Astrocyte (in vitro differentiated cells and primary cell): ENCODE measurements around the gene RB1.

ENCODE experiments used
- EZH2 ChIP-seq: IDR thresholded peaks from 2 replicates; pipeline ENCODE4 v1.6.1; 2012; ENCODE audit warnings: mild to moderate bottlenecking, low read length, inconsistent platforms; ENCODE audit not compliant: insufficient read depth
- TF ChIP-seq, protein P1 (sequence below): IDR thresholded peaks from 2 replicates; pipeline ENCODE4 v1.5.1; 2011; ENCODE audit warnings: low read depth, mild to moderate bottlenecking, inconsistent platforms, low read length, moderate library complexity; ENCODE audit not compliant: insufficient read depth

DNA sequence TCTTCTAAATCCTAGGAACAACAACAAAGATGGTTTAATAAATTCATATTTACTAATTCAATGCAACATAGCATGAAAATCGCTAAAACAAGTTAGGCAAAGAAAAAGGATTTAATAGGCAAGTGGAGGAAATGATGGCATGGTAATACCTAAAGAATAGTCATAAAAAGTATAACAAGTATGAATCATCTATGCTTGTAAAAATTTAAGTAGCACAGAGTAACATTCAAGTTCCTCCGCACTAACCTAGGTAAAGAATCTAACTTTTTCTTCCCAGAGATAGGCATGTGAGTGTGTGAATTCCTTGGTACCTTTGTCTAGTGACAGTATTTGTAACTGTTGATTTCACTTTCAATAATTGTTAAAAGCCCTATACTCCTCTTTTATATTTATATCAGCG lies 186.7 kb downstream of the RB1 start:
- TF ChIP-seq, protein P1, sequence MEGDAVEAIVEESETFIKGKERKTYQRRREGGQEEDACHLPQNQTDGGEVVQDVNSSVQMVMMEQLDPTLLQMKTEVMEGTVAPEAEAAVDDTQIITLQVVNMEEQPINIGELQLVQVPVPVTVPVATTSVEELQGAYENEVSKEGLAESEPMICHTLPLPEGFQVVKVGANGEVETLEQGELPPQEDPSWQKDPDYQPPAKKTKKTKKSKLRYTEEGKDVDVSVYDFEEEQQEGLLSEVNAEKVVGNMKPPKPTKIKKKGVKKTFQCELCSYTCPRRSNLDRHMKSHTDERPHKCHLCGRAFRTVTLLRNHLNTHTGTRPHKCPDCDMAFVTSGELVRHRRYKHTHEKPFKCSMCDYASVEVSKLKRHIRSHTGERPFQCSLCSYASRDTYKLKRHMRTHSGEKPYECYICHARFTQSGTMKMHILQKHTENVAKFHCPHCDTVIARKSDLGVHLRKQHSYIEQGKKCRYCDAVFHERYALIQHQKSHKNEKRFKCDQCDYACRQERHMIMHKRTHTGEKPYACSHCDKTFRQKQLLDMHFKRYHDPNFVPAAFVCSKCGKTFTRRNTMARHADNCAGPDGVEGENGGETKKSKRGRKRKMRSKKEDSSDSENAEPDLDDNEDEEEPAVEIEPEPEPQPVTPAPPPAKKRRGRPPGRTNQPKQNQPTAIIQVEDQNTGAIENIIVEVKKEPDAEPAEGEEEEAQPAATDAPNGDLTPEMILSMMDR, result no peak
- TF ChIP-seq EZH2, result no peak
